Sigmoid colon (tissue), 7 donors: ENCODE measurements around the gene MRPL48. TPM values are rescaled to one million over a fixed set of nuclear protein-coding genes. Genes with fewer than 3 reads are reported as not detected.

Source experiments
- DNase-seq: peaks from one replicate; pipeline ENCODE4 v3.0.0-alpha.2; 2019
- H3K27ac ChIP-seq, 4 donors: fragments of 200-600 bp; sonication (generic); one replicate each; pipeline ENCODE4 v1.5.1; 2016 to 2019; ENCODE audit warnings: mild to moderate bottlenecking in 1 of 4
- H3K27me3 ChIP-seq, 3 donors: fragments of 200-600 bp; sonication (generic); one replicate each; pipeline ENCODE4 v1.5.1; 2019; ENCODE audit warnings: mild to moderate bottlenecking in 1 of 3
- H3K36me3 ChIP-seq, 4 donors: fragments of 200-600 bp; sonication (generic); one replicate each; pipeline ENCODE4 v1.5.1; 2016 to 2019
- H3K4me1 ChIP-seq, 4 donors: fragments of 200-600 bp; sonication (generic); one replicate each; pipeline ENCODE4 v1.5.1; 2017 to 2019
- H3K4me3 ChIP-seq, 4 donors: fragments of 200-600 bp; sonication (generic); one replicate each; pipeline ENCODE4 v1.5.1; 2017 to 2019; ENCODE audit warnings: mild to moderate bottlenecking in 2 of 4, moderate library complexity in 1 of 4
- H3K9me3 ChIP-seq, 4 donors: fragments of 200-600 bp in 3 of 4; sonication (generic) in 3 of 4; one replicate each; pipeline versions ENCODE4 v1.5.1 to v1.6.1; 2013 to 2019
- CTCF ChIP-seq, 4 experiments: fragments of 450-650 bp in 3 of 4; fragments of 200-600 bp in 1 of 4; IDR thresholded peaks; one replicate each; pipeline ENCODE4 v1.5.1; 2016 to 2019; ENCODE audit warnings: antibody characterized with exemption in 4 of 4, mild to moderate bottlenecking in 3 of 4, moderate library complexity in 2 of 4
- EP300 ChIP-seq, 4 donors: sonication (generic); formaldehyde crosslinking; IDR thresholded peaks; one replicate each; pipeline ENCODE4 v1.6.1; 2017; ENCODE audit warnings: antibody characterized with exemption in 4 of 4
- POLR2A ChIP-seq, 2 donors: fragments of 450-650 bp; IDR thresholded peaks; one replicate each; pipeline ENCODE4 v1.6.1; 2016; ENCODE audit warnings: antibody characterized with exemption in 2 of 2, mild to moderate bottlenecking in 2 of 2, moderate library complexity in 2 of 2
- POLR2AphosphoS5 ChIP-seq, 4 donors: sonication (generic); formaldehyde crosslinking; IDR thresholded peaks; one replicate each; pipeline ENCODE4 v1.6.1; 2017; ENCODE audit warnings: antibody characterized with exemption in 4 of 4
- WGBS, 2 donors: extraction: QIAGEN DNeasy Blood & Tissue Kit; methylation state at CpG; one replicate each; pipeline ENCODE4 v1.1.7; 2013; 5-methylcytosine and 5-hydroxymethylcytosine counted together
- intact Hi-C: fragments of 100-400 bp; cut with DNase I; formaldehyde crosslinking; loops from one replicate; pipeline ENCODE4 v1.15.1; 2023
- polyA plus RNA-seq, 3 donors: library from polyadenylated mRNA; stranded (reverse); fragments of 200-250 nt; gene quantifications; one replicate each; pipeline ENCODE4 v1.2.3, GENCODE V29; 2013
- total RNA-seq, 4 donors: library from RNA; depleted of rRNA; stranded (reverse); fragments of >200 nt; gene quantifications; one replicate each; pipeline ENCODE4 v1.1.0, GENCODE V29; 2016
- donor health status: healthy with polysubstance abuse.
- donor health status: Bipolar disorder and iron deficiency.
- donor health status: healthy.

MRPL48 gene
- total and polyA plus RNA-seq, 7 donors, result 7.7 to 82.3 (median 31.3) TPM

DNA sequence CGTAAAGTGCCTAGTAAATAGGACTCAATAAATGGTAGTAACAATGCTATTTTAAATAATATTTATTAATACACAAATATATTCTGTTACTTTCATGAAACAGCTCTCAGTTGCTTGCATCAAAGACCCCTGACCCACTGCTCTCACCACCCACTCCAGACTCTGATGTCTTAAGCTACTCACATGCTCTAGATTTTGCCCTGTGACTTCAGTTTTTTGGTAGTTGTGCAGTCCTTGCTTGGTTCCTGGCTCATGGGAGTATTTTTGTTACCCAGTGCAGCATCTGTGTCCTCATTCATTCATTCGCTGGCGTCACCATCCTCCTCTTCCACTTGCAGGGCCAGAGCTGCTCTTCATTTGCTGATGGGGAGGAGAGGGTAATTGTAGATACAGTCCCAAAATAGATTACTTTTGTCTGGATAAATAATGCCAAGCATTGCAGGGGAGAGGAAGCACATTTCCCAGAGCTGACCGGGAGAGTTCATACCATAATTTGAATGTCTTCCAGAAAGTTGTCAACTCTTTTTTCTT, 12.7 kb downstream of the MRPL48 start:
- Histone ChIP-seq H3K27ac (no peak overlapping the region), H3K27me3 (no peaks in the 10 kb centered on the region), H3K4me3 (no peak overlapping the region), H3K36me3 (peaks cover 0 to 14% (median 8%) of the 10 kb centered on the region in 4 donors), H3K4me1 (no peaks in the 10 kb centered on the region), H3K9me3 (no peaks in the 10 kb centered on the region)
- intact Hi-C loops, result no loop called here
- no peak for TF ChIP-seq EP300 (IDR thresholded peaks at IDR 0.05)
- TF ChIP-seq POLR2AphosphoS5 (IDR thresholded peaks at IDR 0.05), result no peak
- TF ChIP-seq CTCF (IDR thresholded peaks at IDR 0.05), result no peak
- TF ChIP-seq POLR2A (IDR thresholded peaks at IDR 0.05), result no peak
- no peak for DNase-seq
- WGBS, 2 donors, result 86 to 95% methylated on average over 4 of the region's 4 CpGs

DNA sequence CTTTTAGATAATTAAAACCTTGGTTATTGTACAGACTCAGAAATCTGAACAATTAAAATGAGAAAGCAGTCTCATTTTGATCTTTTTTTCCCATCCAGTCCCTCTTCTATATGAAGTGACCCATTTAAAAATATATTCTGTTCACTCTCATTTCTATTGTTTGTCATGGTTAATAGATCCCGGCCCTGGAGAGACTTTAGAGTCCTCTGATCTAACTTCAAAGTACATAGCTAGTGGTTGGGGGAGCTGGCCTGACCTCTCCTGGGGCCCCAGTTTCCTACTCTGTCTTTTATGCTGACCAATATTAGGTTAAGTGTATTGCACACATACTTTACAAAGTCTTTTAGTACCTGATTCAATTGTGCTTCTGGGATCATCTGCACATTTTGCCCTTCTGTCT, 13.5 kb downstream of the MRPL48 start:
- Histone ChIP-seq H3K4me3 (no peak overlapping the region), H3K36me3 (peaks cover 0 to 19% (median 8%) of the 10 kb centered on the region in 4 donors), H3K4me1 (no peaks in the 10 kb centered on the region), H3K27me3 (no peaks in the 10 kb centered on the region), H3K27ac (no peak overlapping the region), H3K9me3 (no peaks in the 10 kb centered on the region)
- no peak for DNase-seq
- no peak for TF ChIP-seq CTCF (IDR thresholded peaks at IDR 0.05)
- no peak for TF ChIP-seq POLR2AphosphoS5 (IDR thresholded peaks at IDR 0.05)
- no peak for TF ChIP-seq EP300 (IDR thresholded peaks at IDR 0.05)
- no peak for TF ChIP-seq POLR2A (IDR thresholded peaks at IDR 0.05)
- 74 to 75% methylated on average over 1 of the region's 1 CpG for WGBS, 2 donors
- intact Hi-C loops, result no loop called here

DNA sequence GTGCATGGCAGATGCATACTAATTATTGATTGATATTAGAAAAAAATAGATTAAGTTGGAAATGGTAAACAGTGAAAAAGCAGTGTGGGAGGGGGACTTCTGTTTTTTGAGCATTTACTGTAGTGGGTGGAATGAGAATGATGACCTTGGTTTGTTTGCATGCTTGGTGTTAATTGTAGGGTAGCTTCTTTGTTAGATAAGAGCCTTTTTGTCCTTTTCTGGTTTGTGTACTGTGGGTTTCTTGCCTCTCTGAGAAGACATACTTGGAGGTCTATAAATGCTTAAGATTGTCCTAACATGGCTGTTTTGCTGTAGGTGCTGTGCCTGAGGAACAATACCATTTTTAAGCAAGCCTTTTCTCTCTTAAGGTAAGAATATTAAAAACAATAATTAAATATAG, 17.0 kb downstream of the MRPL48 start:
- no peak for DNase-seq
- no peaks in the 10 kb centered on the region for H3K4me1 ChIP-seq
- H3K4me3 ChIP-seq, result no peak overlapping the region
- TF ChIP-seq POLR2AphosphoS5 (IDR thresholded peaks at IDR 0.05), result no peak
- TF ChIP-seq EP300 (IDR thresholded peaks at IDR 0.05), result no peak
- no peak for TF ChIP-seq POLR2A (IDR thresholded peaks at IDR 0.05)
- no peak for TF ChIP-seq CTCF (IDR thresholded peaks at IDR 0.05)
- no peaks in the 10 kb centered on the region for H3K9me3 ChIP-seq
- H3K27ac ChIP-seq, result no peak overlapping the region
- no peaks in the 10 kb centered on the region for H3K27me3 ChIP-seq
- peaks cover 0 to 16% (median 0%) of the 10 kb centered on the region in 4 donors for H3K36me3 ChIP-seq
- intact Hi-C loops, result no loop called here

GRCh38 chr11:73808052-73808451, 20.4 kb downstream of the MRPL48 start:
- H3K4me3 ChIP-seq, result no peak overlapping the region
- no peaks in the 10 kb centered on the region for H3K9me3 ChIP-seq
- no peak for DNase-seq
- H3K4me1 ChIP-seq, result no peaks in the 10 kb centered on the region
- intact Hi-C loops, result no loop called here
- no peak overlapping the region for H3K27ac ChIP-seq
- 95 to 96% methylated on average over 1 of the region's 1 CpG for WGBS, 2 donors
- H3K27me3 ChIP-seq, result no peaks in the 10 kb centered on the region
- H3K36me3 ChIP-seq, result peaks cover 0 to 20% (median 0%) of the 10 kb centered on the region in 4 donors
- TF ChIP-seq CTCF (IDR thresholded peaks at IDR 0.05) (no peak), EP300 (IDR thresholded peaks at IDR 0.05) (no peak), POLR2A (IDR thresholded peaks at IDR 0.05) (no peak), POLR2AphosphoS5 (IDR thresholded peaks at IDR 0.05) (no peak)

DNA sequence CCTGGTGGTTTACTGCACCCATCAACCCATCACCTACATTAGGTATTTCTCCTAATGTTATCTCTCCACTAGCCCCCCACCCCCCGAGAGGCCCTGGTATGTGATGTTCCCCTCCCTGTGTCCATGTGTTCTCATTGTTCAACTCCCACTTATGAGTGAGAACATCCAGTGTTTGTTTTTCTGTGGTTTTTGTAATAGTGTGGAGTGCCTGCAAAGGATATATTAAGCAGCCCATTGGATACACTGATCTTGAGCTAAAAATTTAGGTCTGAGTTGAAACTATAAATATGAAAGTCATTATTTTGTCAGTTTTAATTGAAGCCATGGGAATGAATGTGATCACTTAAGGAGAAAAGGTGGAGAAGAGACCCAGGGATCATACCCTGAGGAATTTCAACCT, 23.0 kb downstream of the MRPL48 start:
- no peak overlapping the region for H3K27ac ChIP-seq
- no peaks in the 10 kb centered on the region for H3K27me3 ChIP-seq
- TF ChIP-seq POLR2A (IDR thresholded peaks at IDR 0.05) (no peak), POLR2AphosphoS5 (IDR thresholded peaks at IDR 0.05) (no peak), CTCF (IDR thresholded peaks at IDR 0.05) (no peak), EP300 (IDR thresholded peaks at IDR 0.05) (no peak)
- intact Hi-C loops, result no loop called here
- DNase-seq, result no peak
- peaks cover 0 to 18% (median 0%) of the 10 kb centered on the region in 4 donors for H3K36me3 ChIP-seq
- no peaks in the 10 kb centered on the region for H3K4me1 ChIP-seq
- H3K9me3 ChIP-seq, result no peaks in the 10 kb centered on the region
- WGBS, 2 donors, result 95 to 96% methylated on average over 1 of the region's 1 CpG
- H3K4me3 ChIP-seq, result no peak overlapping the region
